Measurements from ENCODE around the gene RANBP17. TPM values are rescaled to one million over a fixed set of nuclear protein-coding genes. Genes with fewer than 3 reads are reported as not detected.
"Not testable (repeated sequence)": the region's sequence is repeated elsewhere in the genome, so short reads cannot be mapped to it uniquely, and the experiment has no call there.

RANBP17 gene
- total RNA-seq, 1 donor from 2014 or later, result 5.2 TPM

GRCh38 chr5:170939178-170939577, 77.4 kb downstream of the RANBP17 start:
- DNase-seq (ENCODE audit: low spot score), result no peak

GRCh38 chr5:170941788-170942187, 80.0 kb downstream of the RANBP17 start:
- no peak for DNase-seq (ENCODE audit: low spot score)

GRCh38 chr5:170945275-170945674, 83.5 kb downstream of the RANBP17 start:
- DNase-seq (ENCODE audit: low spot score), result no peak

GRCh38 chr5:170960567-170960966, 98.7 kb downstream of the RANBP17 start:
- no peak for DNase-seq (ENCODE audit: low spot score)

GRCh38 chr5:170963521-170963920, 101.7 kb downstream of the RANBP17 start:
- no peak for DNase-seq (ENCODE audit: low spot score)

- DNase-seq (ENCODE audit: low spot score), result no peak
Measured at GRCh38 chr5:170974461-170974860, 112.6 kb downstream of the RANBP17 start.

- DNase-seq (ENCODE audit: low spot score), result not testable (repeated sequence)
Measured at GRCh38 chr5:170980261-170980660, 118.4 kb downstream of the RANBP17 start.

- DNase-seq (ENCODE audit: low spot score), result no peak
Measured at GRCh38 chr5:170985486-170985885, 123.7 kb downstream of the RANBP17 start.

- no peak for DNase-seq (ENCODE audit: low spot score)
Measured at GRCh38 chr5:170986598-170986997, 124.8 kb downstream of the RANBP17 start.

GRCh38 chr5:170993476-170993875, 131.7 kb downstream of the RANBP17 start:
- no peak for DNase-seq (ENCODE audit: low spot score)

GRCh38 chr5:171010086-171010485, 148.3 kb downstream of the RANBP17 start:
- DNase-seq (ENCODE audit: low spot score), result no peak

GRCh38 chr5:171010816-171011215, 149.0 kb downstream of the RANBP17 start:
- DNase-seq (ENCODE audit: low spot score), result no peak

GRCh38 chr5:171023508-171023907, 161.7 kb downstream of the RANBP17 start:
- DNase-seq (ENCODE audit: low spot score), result no peak

- no peak for DNase-seq (ENCODE audit: low spot score)
Measured at GRCh38 chr5:171024084-171024483, 162.3 kb downstream of the RANBP17 start.

GRCh38 chr5:171029401-171029800, 167.6 kb downstream of the RANBP17 start:
- DNase-seq (ENCODE audit: low spot score), result no peak

- no peak for DNase-seq (ENCODE audit: low spot score)
Measured at GRCh38 chr5:171031977-171032376, 170.2 kb downstream of the RANBP17 start.

GRCh38 chr5:171032435-171032973, 170.7 kb downstream of the RANBP17 start:
- no peak for DNase-seq (ENCODE audit: low spot score)

- not testable (repeated sequence) for DNase-seq (ENCODE audit: low spot score)
Measured at GRCh38 chr5:171041893-171042292, 180.1 kb downstream of the RANBP17 start.

GRCh38 chr5:171050916-171051315, 189.1 kb downstream of the RANBP17 start:
- DNase-seq (ENCODE audit: low spot score), result no peak

- no peak for DNase-seq (ENCODE audit: low spot score)
Measured at GRCh38 chr5:171055875-171056454, 194.1 kb downstream of the RANBP17 start.

- DNase-seq (ENCODE audit: low spot score), result no peak
Measured at GRCh38 chr5:171067540-171068130, 205.8 kb downstream of the RANBP17 start.

GRCh38 chr5:171074747-171075146, 212.9 kb downstream of the RANBP17 start:
- DNase-seq (ENCODE audit: low spot score), result no peak

All from mesenteric fat pad (tissue), 1 donor.